Measurements from ENCODE around the gene MYO3B.
"Not testable (repeated sequence)": the region's sequence is repeated elsewhere in the genome, so short reads cannot be mapped to it uniquely, and the experiment has no call there.

MYO3B gene

GRCh38 chr2:170544817-170545216 is 366.9 kb downstream of the MYO3B start:
- DNase-seq (ENCODE audit: low read depth in 2 of 2, low spot score in 1 of 2) = no peak

DNA sequence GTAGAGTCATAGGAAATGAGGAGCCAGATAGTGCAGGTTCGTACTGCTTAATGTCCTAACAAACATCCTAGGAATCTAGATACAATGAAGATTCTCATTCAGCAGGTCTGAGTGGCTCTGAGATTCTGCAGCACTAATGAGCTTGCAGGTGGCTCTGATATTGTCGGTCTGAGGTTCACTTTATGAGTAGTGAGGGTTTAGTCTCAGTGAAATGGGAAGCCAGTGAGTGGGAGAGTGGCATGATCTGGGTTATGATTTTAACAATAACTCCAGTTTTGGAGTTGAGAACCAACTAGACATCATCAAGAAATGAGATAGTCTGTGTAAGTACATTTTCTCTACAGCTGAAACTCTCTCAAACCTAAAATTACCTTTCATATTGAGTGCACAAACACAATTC is 370.4 kb downstream of the MYO3B start:
- no peak for DNase-seq (ENCODE audit: low read depth in 2 of 2, low spot score in 1 of 2)

GRCh38 chr2:170550501-170550900 is 372.6 kb downstream of the MYO3B start:
- DNase-seq (ENCODE audit: low read depth in 2 of 2, low spot score in 1 of 2) = no peak

DNA sequence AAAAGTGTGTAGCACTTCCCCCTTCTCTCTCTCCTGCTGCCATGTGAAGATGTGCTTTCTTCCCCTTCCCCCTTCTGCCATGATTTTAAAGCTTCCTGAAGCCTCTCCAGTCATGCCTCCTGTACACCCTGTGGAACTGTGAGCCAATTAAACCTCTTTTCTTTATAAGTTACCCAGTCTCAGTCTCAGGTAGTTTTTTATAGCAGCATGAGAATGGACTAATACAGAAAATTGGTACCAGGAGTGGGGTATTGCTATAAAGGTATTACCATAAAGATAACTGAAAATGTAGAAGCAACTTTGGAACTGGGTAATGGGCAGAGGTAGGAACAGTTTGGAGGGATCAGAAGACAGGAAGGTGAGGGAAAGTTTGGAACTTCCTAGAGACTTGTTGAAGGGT is 374.0 kb downstream of the MYO3B start:
- DNase-seq (ENCODE audit: low read depth in 2 of 2, low spot score in 1 of 2) = not testable (repeated sequence)

- DNase-seq (ENCODE audit: low read depth in 2 of 2, low spot score in 1 of 2) = no peak
Measured at GRCh38 chr2:170553748-170554147, 375.8 kb downstream of the MYO3B start.

GRCh38 chr2:170554278-170554955 is 376.5 kb downstream of the MYO3B start:
- no peak for DNase-seq (ENCODE audit: low read depth in 2 of 2, low spot score in 1 of 2)

GRCh38 chr2:170562928-170563327 is 385.0 kb downstream of the MYO3B start:
- DNase-seq (ENCODE audit: low read depth in 2 of 2, low spot score in 1 of 2) = no peak

- DNase-seq (ENCODE audit: low read depth in 2 of 2, low spot score in 1 of 2) = no peak
Measured at GRCh38 chr2:170563401-170563800, 385.5 kb downstream of the MYO3B start.

DNA sequence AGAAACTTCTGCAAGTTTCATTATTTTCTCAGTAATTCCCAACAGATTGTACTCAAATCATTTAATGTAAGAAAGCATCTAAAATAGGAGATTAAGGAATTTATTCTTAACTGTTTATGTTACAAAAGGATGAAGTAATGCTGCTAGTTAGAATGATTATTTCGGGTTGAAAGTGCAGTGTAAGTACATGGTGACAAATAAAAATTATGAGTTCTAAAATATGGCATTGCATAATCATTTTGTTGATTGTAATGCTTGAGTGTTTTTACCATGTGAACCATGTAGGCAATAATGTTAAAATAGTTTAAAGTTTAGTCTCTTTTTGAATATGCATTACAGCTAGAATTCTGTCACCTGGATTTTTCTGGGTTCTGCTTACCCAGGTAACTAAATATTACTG is 388.2 kb downstream of the MYO3B start:
- DNase-seq (ENCODE audit: low read depth in 2 of 2, low spot score in 1 of 2) = no peak

GRCh38 chr2:170567429-170567828 is 389.5 kb downstream of the MYO3B start:
- no peak for DNase-seq (ENCODE audit: low read depth in 2 of 2, low spot score in 1 of 2)

DNA sequence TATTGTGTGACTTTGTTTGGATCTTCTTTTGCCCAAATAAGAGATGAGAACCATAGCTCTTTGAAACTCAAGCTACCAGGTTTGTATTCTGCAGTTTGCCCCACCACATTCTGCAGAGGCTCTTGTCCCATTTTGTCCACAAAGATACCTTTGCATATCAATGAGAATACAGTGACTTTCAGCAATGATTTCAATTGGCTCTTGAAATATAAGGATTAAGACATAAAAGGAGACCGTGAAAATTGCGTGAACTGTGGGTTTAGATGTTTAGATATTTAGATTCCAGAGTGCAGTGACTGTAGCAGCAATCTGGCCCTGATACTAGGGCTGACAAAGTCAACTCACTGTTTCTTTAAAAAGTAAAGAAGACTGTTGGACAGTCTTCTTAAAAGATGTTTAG is 390.6 kb downstream of the MYO3B start:
- DNase-seq (ENCODE audit: low read depth in 2 of 2, low spot score in 1 of 2) = no peak

DNA sequence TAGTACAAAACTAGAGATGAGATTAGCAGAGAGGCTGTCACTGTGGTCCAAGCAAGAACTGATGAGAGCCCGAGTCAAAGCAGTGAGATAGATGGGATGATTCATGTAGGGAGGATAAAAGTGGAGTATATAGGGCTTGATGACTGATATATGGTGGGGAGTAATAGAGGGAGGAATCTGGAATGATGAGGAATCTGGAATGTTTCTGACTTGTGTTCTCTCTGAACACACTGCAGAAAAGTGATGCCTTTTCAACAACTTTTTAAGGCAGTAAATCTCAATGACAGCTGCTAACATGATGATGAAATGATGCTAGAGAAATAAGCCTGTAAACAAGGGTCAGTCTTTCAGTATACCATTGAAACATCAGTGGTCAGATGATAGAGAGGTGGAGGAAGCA is 393.7 kb downstream of the MYO3B start:
- DNase-seq (ENCODE audit: low read depth in 2 of 2, low spot score in 1 of 2) = no peak

DNA sequence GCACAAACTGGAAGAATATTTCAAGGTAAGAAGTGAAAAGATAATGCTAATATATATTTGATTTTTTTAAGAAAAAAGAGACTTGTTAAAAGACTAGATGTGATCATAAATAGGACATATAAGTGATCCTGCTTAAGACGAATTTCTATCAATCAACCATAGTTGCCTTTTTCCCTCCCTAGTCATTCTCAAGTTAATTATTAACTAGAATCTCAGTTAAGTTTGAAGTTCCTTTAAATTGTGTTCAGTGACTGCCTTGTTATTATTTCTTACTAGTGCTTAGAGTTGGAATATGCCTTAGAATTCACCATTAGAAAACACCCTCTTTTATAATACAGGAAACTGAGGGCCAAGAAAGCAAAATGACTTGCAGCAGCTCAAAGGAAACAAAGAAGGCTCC is 395.7 kb downstream of the MYO3B start:
- DNase-seq (ENCODE audit: low read depth in 2 of 2, low spot score in 1 of 2) = no peak

DNA sequence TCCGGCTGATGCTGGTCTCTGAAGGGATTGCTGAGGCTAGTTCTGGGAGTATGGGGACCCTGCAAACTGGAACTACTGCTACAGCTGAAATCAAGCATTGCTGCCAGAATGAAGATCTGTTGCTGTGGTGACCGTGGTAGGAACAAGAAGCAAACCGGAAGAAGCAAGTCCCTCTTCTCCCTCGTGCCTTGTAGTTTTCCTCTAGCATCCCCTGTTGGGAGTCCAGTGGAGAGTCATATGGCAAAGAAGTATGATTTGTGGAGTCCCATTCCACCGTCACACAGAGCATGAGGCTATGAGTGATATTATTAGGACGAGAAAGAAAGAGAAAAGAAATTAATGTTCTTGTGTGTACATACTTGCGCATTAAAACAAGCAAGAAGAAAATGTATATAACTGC is 398.3 kb downstream of the MYO3B start:
- DNase-seq (ENCODE audit: low read depth in 2 of 2, low spot score in 1 of 2) = no peak

- no peak for DNase-seq (ENCODE audit: low read depth in 2 of 2, low spot score in 1 of 2)
Measured at GRCh38 chr2:170577356-170577755, 399.4 kb downstream of the MYO3B start.

- DNase-seq (ENCODE audit: low read depth in 2 of 2, low spot score in 1 of 2) = no peak
Measured at GRCh38 chr2:170578606-170579005, 400.7 kb downstream of the MYO3B start.

- no peak for DNase-seq (ENCODE audit: low read depth in 2 of 2, low spot score in 1 of 2)
Measured at GRCh38 chr2:170579511-170579910, 401.6 kb downstream of the MYO3B start.

DNA sequence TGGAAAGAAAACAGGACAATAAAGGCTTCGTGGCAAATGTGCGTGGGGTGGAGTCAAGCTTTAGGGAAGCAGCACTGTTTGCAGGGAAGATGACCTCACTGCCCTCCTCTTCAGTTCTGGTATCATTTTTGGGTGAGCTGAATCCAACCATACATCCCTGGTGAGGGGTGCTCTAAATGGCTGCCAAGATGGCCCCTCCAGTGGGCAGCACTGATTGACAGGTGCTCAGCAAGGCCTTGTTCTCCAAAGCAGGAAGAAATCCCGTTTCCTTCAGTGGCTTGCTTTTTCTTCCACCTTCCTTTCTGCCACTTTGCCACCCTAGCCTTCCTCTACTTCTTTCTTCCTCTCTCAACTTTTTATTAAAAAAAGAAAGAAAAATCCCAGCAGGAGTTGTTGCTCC is 404.4 kb downstream of the MYO3B start:
- DNase-seq (ENCODE audit: low read depth in 2 of 2, low spot score in 1 of 2) = no peak

- DNase-seq (ENCODE audit: low read depth in 2 of 2, low spot score in 1 of 2) = no peak
Measured at GRCh38 chr2:170582751-170583463, 405.0 kb downstream of the MYO3B start.

DNA sequence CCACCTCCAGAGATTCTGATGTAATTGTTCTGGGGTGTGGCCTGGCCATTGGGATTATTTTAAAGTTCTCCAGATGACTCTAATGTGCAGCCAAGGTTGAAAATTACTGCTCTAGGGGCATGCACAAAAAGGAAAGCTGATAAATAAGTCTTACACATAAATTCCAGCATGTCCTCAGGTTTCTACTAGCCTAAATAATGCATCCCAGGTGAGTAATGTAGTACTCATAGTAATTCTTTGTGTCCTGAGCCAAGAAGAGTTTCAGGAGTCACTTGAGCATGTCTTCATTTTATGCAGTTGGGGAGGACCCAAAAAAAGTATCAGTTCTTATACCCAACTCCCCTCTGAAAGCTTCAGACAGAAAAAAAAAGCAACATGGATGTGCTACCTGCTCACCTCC is 407.1 kb downstream of the MYO3B start:
- DNase-seq (ENCODE audit: low read depth in 2 of 2, low spot score in 1 of 2) = no peak

DNA sequence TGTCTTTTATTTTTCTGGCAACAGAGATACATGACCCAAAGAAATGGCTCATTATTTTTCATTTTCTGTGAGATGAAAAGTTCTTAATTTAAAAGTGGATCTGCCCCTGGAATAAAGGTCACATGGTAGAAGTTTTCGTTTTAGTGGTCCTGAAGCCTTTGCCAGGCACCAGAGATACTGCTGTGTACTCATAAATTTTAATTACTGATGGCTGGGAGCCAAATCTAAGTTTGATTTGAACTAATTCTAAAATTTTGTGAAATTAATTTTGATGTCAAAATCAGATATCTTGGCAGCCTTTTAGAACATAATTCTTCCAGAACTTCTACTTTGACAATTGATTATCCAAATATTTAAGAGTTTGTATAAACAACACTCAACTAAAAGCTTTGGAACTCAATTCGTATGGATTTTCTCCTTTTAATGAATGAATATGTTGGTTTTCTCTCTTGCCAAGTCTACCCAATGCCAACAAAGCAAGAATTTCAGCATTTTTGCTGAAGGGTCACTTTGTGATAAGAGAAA is 408.7 kb downstream of the MYO3B start:
- no peak for DNase-seq (ENCODE audit: low read depth in 2 of 2, low spot score in 1 of 2)

DNA sequence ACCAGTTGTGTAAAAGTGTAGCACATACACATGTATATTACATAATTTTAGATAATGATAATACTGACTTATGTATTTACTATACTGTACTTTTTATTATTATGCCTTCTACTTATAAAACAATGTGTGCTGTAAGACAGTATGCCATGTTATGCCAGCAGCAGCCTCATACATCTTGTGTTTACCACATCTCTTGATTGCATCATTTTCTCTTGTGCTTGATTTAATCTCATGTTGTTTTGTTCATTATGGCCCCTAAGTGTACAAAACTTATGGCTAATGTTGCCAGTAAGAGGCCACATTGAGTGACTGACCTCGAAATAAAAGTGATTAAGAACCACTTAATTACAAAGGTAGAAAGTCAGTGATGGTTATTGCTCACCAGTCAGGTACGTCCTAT is 409.2 kb downstream of the MYO3B start:
- no peak for DNase-seq (ENCODE audit: low read depth in 2 of 2, low spot score in 1 of 2)

DNA sequence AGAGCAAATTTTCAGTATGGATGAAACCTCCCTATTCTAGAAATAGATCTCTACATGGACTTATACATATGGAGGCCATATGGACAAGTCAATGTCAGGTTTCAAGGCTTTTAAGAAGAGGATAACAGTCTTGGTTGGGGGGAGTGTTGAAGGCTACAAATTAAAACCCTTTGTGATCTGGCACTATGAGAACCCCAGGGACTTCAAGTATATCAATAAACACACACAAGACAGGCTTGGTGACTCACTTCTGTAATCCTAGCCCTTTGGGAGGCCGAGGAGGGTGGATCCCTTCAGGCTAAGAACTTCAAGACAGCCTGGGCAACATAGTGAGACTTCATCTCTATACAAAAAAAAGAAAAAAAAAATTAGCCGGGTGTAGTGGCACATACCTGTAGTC is 410.0 kb downstream of the MYO3B start:
- no peak for DNase-seq (ENCODE audit: low read depth in 2 of 2, low spot score in 1 of 2)

Data from stimulated activated CD8-positive, alpha-beta memory T cell treated with anti-CD3 and anti-CD28 coated beads, Interleukin-4, amount 100 ng/mL, for 4 hours (primary cell).